HG02970 (cell line): Measurements from ENCODE around the gene GUCY1A2.
"Not testable (repeated sequence)": the region's sequence is repeated elsewhere in the genome, so short reads cannot be mapped to it uniquely, and the experiment has no call there.

Experiments used
- ATAC-seq: cut with Tn5 transposase; IDR thresholded peaks from one replicate; pipeline ENCODE4 v1.9.1; 2021; ENCODE audit warnings: mild to moderate bottlenecking, moderate library complexity, moderate number of reproducible peaks; ENCODE audit not compliant: unreplicated experiment, low FRiP score

GUCY1A2 gene

GRCh38 chr11:106848526-106848925 is 169.8 kb downstream of the GUCY1A2 start:
- no peak for ATAC-seq

GRCh38 chr11:106842134-106842533 is 176.1 kb downstream of the GUCY1A2 start:
- no peak for ATAC-seq

- no peak for ATAC-seq
Measured at GRCh38 chr11:106840947-106841346, 177.3 kb downstream of the GUCY1A2 start.

DNA sequence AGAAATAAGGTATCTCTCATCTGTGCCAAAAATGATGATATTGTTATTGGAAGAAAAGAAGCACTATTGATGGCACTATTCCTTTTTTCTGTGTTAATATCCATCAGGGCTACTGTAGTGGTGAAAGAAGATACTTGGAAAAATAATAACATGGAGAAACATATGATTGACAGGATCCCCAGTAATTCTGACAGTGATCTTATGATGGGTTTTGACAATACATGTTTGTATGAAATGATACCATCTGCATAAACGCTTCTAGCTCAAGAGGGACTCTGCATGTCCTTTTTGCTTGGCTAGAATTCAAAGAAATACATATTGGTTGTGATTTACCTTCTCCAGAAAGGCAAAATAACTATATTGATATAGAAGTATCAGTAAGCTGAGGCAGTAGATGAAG is 178.1 kb downstream of the GUCY1A2 start:
- ATAC-seq = no peak

GRCh38 chr11:106834567-106834966 is 183.7 kb downstream of the GUCY1A2 start:
- ATAC-seq = no peak

- ATAC-seq = no peak
Measured at GRCh38 chr11:106828976-106829375, 189.3 kb downstream of the GUCY1A2 start.

DNA sequence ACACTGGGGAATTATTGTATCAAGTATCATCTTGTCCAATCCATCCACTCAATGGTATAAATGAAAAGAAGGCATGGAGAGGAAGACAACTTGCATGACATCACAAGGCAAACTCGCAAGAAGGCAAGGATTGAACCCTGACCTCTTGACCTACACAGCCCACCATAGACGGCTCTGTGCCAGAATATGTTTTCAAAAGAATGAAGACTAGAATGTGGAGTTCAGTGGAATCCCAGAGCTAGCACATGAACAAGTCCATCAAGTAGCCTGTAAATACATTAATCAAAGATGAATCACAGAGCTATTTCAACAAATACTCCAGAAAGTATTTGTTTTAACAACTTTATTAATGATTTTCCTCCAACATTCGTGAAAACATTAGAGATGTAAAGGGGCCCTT is 189.7 kb downstream of the GUCY1A2 start:
- ATAC-seq = no peak

DNA sequence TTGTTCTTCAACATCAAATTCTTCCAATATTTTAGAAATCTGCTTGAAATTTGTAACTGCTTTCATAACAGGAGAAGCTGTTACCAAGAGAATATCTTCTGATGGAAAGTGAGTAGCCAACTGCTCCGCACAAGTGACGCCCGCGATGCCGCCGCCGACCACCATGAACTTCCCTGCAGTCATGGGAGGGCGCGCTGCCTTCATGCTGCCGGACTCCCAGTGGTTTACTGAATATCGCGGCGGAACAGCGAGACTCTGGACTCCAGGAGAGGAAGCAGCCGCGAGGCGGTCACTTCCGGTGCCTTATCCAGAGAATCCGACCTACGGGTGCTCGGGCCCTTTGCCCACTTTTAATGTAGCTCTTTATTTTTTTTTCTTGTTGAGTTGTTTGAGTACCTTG is 190.6 kb downstream of the GUCY1A2 start:
- ATAC-seq = no peak

DNA sequence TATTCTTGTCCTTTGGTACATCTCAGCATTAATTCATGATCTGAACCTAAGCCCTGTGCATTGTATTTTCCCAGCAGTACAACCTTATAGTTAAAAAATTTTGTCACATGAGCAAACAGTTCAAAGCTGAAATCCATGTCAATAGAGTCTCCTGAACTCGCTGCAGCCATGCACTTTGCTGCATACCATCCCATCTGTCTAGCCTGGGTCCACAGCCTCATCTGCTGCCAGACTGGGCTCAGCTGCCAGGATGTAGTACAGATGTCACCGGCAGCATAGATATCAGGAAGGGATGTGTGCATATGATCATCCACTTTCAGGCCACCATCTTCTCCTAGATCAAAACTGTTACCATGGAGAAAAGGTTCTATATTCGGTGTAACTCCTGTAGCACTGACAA is 191.7 kb downstream of the GUCY1A2 start:
- not testable (repeated sequence) for ATAC-seq

DNA sequence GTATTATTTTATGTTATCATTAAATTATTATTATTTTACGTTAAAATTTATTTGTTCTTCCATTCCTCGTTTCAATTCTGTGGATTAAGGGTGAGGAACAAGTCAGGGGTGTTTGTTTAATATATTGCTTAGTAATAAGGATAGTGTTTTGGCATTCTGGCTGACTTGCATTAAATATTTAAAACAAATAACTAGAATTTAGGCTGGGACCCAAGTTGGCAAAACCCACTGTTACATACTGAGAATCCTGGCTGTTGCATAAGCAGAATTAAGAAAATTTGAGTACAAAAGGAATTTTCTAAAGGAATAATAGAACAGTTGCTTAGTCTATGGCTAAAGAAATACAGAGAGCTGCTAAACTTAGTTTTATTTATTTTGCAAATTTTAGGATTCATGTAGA is 196.4 kb downstream of the GUCY1A2 start:
- ATAC-seq = no peak

DNA sequence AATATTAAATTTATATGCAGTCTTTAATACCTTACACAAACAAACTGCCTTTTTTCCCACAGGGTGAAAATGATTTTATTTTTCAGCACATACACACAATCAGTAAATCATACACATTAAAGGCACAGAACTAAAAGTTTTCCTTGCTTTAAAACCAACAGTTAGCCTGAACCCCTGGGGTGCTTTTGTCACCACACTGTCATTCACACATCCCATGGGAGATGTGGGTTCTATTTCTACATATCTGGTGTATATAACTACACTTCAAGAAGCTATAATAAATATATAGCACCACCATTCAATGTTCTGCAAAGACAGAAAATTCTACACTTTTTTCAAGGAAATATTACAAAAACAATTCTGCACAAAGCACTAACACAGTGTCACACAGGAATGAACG is 197.0 kb downstream of the GUCY1A2 start:
- no peak for ATAC-seq

GRCh38 chr11:106818443-106818842 is 199.8 kb downstream of the GUCY1A2 start:
- no peak for ATAC-seq

DNA sequence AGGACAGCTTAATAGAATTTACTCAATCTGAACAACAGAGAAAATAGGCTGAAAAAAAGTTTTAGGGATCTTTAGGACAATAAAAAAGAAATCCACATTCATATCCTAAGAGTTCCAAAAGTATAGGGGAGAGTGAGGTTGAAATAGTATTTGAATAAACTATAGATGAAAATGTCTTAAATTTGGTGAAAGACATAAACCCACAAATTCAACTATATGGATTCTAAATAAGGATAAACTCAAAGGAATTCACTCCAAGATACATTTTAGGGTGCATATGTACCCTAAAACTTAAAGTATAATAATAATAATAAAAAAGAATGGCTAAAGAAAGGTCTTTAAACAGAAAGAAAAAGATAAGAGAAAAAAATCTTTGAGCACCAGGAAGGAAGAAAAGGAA is 203.1 kb downstream of the GUCY1A2 start:
- no peak for ATAC-seq

DNA sequence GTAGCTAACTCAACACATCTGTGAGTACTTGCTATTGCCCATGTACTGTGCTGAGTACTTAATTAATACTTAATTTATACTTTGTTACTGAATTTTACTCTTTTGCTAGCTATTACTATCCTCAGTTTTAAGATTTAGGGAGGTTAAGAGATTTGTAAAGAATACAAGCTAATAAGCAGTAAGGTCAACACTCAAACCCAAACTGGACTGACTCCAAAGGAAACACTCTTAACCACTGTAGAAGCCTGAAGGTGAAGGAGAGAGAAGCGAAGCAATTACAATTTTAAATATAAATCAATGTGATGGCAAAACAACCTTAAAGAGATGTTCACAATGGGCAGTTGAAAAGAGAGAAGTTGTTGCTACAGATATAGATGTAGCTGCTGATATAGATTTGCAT is 204.5 kb downstream of the GUCY1A2 start:
- ATAC-seq = no peak

DNA sequence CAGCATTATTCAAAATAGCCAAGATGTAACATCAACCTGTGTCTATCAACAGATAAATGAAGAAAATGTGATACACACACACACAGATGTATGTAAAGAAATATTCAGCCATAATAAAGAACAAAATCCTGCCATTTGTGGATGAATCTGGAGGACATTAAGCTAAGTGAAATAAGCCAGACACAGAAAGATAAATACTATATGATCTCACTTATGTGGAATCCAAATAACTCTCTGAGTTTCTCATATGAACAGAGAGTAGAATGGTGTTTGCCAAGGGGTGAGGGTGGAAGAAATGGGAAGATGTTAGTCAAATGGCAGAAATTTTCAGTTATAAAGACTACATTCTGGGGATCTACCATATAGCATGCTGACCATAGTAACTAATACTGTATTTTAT is 224.2 kb downstream of the GUCY1A2 start:
- ATAC-seq = no peak

DNA sequence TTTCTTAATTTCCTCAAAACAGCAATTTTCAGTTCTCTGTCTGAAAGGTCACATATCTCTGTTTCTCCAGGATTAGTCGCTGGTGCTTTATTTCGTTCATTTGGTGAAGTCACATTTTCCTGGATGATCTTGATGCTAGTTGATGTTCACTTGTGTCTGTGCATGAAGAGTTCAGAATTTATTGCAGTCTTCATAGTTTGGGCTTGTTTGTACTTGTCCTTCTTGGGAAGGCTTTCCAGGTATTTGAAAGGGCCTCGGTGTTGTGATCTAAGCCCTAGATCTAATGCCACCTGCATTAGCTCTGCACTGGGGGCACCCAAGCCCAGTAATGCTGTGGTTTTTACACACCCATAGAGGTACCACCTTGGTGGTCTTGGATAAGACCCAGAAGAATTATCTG is 228.9 kb downstream of the GUCY1A2 start:
- no peak for ATAC-seq

- no peak for ATAC-seq
Measured at GRCh38 chr11:106787454-106787853, 230.8 kb downstream of the GUCY1A2 start.

DNA sequence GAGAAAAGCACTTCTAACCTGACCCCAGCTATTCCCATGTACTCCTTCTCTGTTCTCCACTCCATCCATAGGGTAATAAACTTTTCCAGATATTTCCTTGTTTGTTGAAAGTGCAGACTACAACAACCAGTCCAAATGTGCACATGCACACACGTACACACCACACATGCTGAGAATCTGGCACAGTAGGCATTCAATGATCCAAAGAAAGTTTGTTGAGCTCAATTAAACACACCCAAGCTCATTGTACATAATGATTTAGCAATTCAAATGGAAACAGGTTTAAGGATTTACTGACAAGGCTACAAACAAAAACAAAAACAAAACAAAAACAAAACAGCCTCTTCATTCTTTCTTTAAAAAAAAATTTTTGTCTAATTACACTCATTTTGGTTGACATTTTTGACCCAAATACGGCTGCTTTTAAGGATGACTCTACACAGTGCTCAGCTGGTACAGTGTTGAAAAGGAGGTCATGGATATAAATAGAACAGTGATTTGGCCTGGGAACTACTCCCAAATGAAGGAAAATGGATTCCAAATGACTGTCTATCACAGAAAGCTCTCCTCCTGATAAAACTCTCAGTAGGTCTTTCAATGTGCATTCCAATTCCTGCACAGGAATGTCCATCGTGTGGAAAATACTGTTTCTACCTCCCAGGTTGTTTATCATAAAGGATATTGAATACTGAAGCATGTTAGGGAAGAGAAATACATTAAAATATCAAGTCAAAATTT is 232.2 kb downstream of the GUCY1A2 start:
- ATAC-seq = no peak

DNA sequence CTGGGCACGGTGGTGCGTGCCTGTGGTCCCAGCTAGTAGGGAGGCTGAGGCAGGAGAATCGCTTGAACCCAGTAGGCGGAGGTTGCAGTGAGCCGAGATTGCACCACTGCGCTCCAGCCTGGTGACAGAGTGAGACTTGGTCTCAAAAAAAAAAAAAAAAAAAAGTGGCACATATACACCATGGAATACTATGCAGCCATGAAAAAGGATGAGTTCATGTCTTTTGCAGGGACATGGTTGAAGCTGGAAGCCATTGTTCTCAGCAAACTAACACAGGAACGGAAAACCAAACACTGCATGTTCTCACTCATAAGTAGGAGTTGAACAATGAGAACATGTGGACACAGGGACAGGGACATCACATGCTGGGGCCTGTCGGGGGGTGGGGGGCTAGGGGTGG is 241.0 kb downstream of the GUCY1A2 start:
- ATAC-seq = not testable (repeated sequence)

GRCh38 chr11:106770489-106771085 is 247.7 kb downstream of the GUCY1A2 start:
- no peak for ATAC-seq

GRCh38 chr11:106765469-106766258 is 252.6 kb downstream of the GUCY1A2 start:
- no peak for ATAC-seq

GRCh38 chr11:106763501-106763900 is 254.8 kb downstream of the GUCY1A2 start:
- ATAC-seq = no peak
